ENCODE data around the gene NSL1.

DNA sequence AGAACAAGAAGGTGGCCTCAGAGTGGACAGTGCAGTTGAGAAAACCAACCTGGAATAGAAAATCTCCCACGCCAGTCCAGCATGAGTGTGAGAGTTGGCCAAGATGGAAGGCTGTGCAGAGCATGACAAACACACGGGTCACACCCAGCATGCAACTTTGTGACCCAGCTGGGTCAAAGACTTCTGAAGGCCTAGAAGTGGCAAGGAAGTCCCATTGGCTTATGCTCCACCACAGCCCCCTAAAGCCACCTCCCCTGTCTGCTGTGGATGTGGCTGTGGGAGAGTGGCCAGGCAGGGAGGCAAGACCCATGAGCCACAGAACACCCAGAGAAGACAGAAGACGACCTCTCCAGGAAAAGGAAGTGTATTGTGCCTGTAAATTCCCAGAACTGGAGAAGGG lies 105.5 kb downstream of the NSL1 start:
- TF ChIP-seq, protein P1, sequence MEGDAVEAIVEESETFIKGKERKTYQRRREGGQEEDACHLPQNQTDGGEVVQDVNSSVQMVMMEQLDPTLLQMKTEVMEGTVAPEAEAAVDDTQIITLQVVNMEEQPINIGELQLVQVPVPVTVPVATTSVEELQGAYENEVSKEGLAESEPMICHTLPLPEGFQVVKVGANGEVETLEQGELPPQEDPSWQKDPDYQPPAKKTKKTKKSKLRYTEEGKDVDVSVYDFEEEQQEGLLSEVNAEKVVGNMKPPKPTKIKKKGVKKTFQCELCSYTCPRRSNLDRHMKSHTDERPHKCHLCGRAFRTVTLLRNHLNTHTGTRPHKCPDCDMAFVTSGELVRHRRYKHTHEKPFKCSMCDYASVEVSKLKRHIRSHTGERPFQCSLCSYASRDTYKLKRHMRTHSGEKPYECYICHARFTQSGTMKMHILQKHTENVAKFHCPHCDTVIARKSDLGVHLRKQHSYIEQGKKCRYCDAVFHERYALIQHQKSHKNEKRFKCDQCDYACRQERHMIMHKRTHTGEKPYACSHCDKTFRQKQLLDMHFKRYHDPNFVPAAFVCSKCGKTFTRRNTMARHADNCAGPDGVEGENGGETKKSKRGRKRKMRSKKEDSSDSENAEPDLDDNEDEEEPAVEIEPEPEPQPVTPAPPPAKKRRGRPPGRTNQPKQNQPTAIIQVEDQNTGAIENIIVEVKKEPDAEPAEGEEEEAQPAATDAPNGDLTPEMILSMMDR (IDR thresholded peaks at IDR 0.05) = no peak
- TF ChIP-seq EP300 (IDR thresholded peaks at IDR 0.05) = no peak

Measured in suprapubic skin (tissue), 3 donors.